IPS-NIHi11 (cell line): ENCODE data around the gene NME1.

ENCODE experiments used
- DNase-seq: peaks from one replicate; pipeline ENCODE4 v3.0.0; 2012; ENCODE audit warnings: mixed read lengths, low spot score

Gene NME1

DNA sequence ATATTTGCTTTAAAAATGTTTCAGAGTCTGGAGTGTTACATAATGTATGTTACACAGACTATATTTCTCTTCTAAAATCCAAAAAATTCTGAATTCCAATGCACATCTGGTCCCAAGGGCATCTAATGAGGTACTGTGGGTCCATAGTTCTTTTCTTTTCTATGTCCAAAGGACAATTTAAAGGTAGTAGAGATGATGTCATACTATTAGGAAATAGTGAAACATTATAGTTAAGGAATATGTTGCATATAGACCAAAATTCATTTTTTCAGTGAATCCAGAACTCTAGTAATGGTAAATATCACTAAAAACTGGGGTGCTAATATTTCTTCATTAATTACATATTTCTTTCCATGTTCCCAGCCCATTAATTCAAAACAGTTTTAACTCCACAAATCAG is 35.8 kb downstream of the NME1 start:
- no peak for DNase-seq

DNA sequence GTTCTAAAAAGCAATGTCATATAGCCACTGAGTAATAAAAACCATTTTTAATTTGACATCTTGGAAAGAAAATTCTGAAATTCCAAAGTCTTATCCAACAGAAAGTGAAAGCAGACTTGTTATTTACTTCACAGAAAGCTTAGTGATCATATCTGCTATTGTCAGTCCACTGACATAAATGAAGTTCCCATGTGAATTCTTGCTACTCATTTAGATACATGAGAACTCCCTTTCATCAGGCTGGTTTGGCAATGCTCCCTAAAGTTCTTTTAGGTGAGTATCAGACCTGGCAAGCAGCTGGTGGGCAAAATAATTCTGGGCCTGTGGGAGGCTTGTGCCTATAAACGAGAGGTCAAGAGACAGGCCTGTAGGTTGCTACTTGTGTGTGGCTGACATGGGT is 36.3 kb downstream of the NME1 start:
- DNase-seq, result no peak

DNA sequence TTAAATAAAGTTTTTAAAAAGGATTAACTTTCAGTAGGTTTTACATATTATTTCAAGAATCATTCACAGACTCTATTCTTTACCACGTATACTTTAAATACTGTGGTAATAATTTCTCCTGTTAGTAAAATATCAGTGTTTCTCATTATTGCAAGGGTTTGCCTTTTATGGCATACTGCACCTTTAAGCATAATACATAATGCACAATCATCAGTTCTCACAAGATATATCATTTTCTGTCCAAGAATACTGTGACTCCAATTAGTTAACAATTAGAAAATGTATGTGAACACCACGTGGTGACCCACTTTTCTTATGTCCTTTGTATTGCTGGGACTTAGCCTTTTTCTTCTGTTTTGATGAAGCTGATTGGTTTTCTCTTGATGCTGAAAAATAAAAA is 38.5 kb downstream of the NME1 start:
- no peak for DNase-seq

DNA sequence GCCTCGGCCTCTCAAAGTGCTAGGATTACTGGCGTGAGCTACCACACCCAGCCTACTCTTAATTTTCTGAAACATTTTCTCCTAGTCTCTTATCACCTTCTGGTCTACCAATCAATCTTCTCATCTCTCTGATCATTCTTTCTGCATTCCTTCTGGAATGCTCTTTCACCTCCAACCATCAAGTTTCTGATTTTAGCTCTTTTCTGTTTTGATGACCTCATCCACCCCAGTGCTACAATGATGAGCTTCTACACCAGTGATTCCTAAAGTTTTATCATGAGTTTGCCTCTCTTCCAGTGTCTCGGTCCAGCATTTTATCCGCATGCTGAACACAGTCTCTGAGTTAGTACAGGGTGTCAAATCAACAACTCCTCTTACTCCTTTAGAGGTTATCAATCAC is 44.4 kb downstream of the NME1 start:
- no peak for DNase-seq

DNA sequence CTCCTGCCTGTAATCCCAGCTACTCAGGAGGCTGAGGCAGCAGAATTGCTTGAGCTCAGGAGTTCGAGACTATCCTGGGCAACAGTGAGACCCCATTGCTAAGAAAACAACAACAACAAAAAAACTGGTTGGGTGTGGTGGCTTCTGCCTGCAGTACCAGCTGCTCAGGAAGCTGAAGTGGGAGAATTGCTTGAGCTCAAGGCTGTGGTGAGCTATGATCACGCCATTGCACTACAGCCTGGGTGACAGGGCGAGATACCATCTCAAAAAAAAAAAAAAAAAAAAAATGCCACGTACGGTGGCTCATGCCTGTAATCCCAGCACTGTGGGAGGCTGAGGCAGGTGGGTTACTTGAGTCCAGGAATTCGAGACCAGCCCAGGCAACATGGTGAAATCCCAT is 46.9 kb downstream of the NME1 start:
- no peak for DNase-seq

DNA sequence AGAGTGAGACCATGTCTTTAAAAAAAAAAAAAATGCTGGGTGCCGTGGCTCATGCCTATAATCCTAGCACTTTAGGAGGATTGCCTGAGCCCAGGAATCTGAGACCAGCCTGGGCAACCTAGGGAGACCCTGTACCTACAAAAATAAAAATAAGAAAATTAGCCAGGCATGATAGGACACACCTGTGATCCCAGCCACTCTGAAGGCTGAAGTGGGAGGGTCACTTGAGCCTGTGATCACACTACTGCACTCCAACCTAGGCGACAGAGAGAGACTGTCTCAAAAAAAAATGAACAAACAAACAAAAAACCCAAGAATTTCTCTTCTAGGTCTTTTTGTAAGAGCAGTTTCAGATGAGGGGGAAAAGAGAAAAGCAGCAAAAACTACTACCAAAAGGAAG is 47.5 kb downstream of the NME1 start:
- DNase-seq, result no peak

DNA sequence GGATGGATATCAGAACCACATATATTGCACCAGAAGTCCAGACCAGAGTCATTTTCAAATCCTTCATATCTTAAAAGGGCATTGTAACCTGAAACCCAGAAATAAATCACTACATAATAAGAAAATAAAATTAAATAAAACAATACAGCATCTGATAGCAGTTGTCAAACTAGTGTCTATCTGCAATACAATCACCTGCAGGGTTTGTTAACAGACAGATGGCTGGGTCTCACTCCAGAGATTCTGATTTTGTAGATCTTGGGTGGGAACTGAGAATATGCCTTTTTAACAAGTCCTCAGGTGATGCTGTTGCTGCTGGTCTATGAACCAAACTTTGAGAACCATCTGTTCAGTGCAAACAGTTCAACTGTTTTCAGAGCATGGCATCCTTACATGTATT is 50.5 kb downstream of the NME1 start:
- DNase-seq, result no peak
